HCT116 (cell line): ENCODE data around the gene HSPG2.
A peak's percentile ranks its signal among the peaks of the same experiment; 100 is the strongest.

Source experiments
- ATF3 ChIP-seq: IDR thresholded peaks from 2 replicates; pipeline ENCODE4 v1.6.1; 2012
- CTCF ChIP-seq, 3 experiments: fragments of 200-600 bp in 1 of 3; sonication (generic) in 1 of 3; IDR thresholded peaks in 2 of 3; conservative IDR thresholded peaks in 1 of 3; 2 replicates each; pipeline ENCODE4 v1.5.1; 2012 to 2017; ENCODE audit warnings: low read depth in 2 of 3, low read length in 2 of 3, antibody characterized with exemption in 1 of 3, borderline replicate concordance in 1 of 3, control low read depth in 1 of 3, mild to moderate bottlenecking in 1 of 3, mixed read lengths in 1 of 3, mixed run types in 1 of 3, moderate library complexity in 1 of 3; ENCODE audit not compliant: insufficient read depth in 1 of 3
- EGR1 ChIP-seq: IDR thresholded peaks from 2 replicates; pipeline ENCODE4 v1.6.1; 2012; ENCODE audit warnings: low read depth
- EZH2 ChIP-seq: fragments of 200-600 bp; sonication (generic); IDR thresholded peaks from 2 replicates; pipeline ENCODE4 v1.6.1; 2017; ENCODE audit warnings: antibody characterized with exemption, mixed run types
- FOSL1 ChIP-seq: IDR thresholded peaks from 2 replicates; pipeline ENCODE4 v1.6.1; 2012; ENCODE audit warnings: low read depth
- MAX ChIP-seq: IDR thresholded peaks from 2 replicates; pipeline ENCODE4 v1.6.1; 2012
- POLR2A ChIP-seq: IDR thresholded peaks from 2 replicates; pipeline ENCODE4 v1.7.0; 2011; ENCODE audit warnings: borderline replicate concordance; ENCODE audit not compliant: insufficient read depth, insufficient read length; ENCODE audit errors: extremely low read depth
- POLR2AphosphoS5 ChIP-seq: IDR thresholded peaks from 2 replicates; pipeline ENCODE4 v1.6.1; 2011; ENCODE audit warnings: mild to moderate bottlenecking, low read depth, low read length, moderate library complexity
- RAD21 ChIP-seq: IDR thresholded peaks from 2 replicates; pipeline ENCODE4 v1.6.1; 2012; ENCODE audit warnings: low read depth, mild to moderate bottlenecking
- REST ChIP-seq: IDR thresholded peaks from 2 replicates; pipeline ENCODE4 v1.6.1; 2012; ENCODE audit warnings: low read depth
- SIN3A ChIP-seq: IDR thresholded peaks from 2 replicates; pipeline ENCODE4 v1.6.1; 2012; ENCODE audit warnings: low read depth
- SRF ChIP-seq: IDR thresholded peaks from 2 replicates; pipeline ENCODE4 v1.6.1; 2012; ENCODE audit warnings: low read depth
- ZBTB33 ChIP-seq: IDR thresholded peaks from 2 replicates; pipeline ENCODE4 v1.6.1; 2011; ENCODE audit warnings: mild to moderate bottlenecking, low read length, moderate library complexity; ENCODE audit not compliant: insufficient replicate concordance; ENCODE audit errors: extremely low read depth

GRCh38 chr1:21952786-21953520 lies 15.8 kb upstream of the HSPG2 start:
- TF ChIP-seq SIN3A (no peak), RAD21 (no peak), FOSL1 (no peak), POLR2AphosphoS5 (no peak), EZH2 (no peak), ZBTB33 (no peak), SRF (no peak), ATF3 (no peak), REST (no peak), MAX (no peak), CTCF (IDR thresholded peaks at IDR 0.05 in 2 of 3, conservative IDR thresholded peaks at IDR 0.05 in 1 of 3; ENCODE audit: borderline replicate concordance in 1 of 3, insufficient read depth in 1 of 3, low read depth in 2 of 3, low read length in 2 of 3) (0 out of 6 replicates have a peak, but pooled peaks of 1 of the 3 experiments have one; percentile 11), EGR1 (no peak), POLR2A (no peak)
